Right renal cortex interstitium (tissue), 3 donors: ENCODE results near the gene PGGHG. TPM values are rescaled to one million over a fixed set of nuclear protein-coding genes. Genes with fewer than 3 reads are reported as not detected.
"Not testable (repeated sequence)": the region's sequence is repeated elsewhere in the genome, so short reads cannot be mapped to it uniquely, and the experiment has no call there.

ENCODE experiments used
- DNase-seq, 3 donors: peaks; one replicate each; pipeline ENCODE4 v3.0.0-alpha.2; 2013; ENCODE audit warnings: low read depth in 3 of 3, low spot score in 2 of 3
- polyA plus RNA-seq, 3 donors: library from polyadenylated mRNA; unstranded; fragments of 120-200 nt; gene quantifications; one replicate each; pipeline ENCODE4 v1.2.1, GENCODE V29; 2013; ENCODE audit not compliant: insufficient read length in 3 of 3

PGGHG gene
- polyA plus RNA-seq, 3 donors: 9.1 to 19.2 (median 11.4) TPM

DNA sequence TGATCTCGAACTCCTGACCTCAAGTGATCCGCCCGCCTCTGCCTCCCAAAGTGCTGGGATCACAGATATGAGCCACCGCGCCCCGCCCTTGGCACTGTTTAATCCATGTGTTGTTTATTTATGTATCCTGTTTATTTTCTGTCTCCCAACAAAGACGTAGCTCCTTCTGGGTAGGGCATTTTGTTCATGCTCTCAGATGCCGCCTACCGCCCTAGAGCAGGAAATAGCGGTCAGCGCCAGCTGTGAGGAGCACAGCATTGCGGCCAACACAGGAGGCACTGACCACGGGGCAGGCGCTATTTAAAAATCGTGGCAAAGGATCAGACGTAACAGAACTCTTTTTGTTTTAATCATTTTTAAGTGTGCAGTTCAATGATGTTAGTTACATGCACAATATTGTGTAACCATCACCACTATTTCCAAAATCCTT, 20.2 kb upstream of the PGGHG start:
- not testable (repeated sequence) for DNase-seq

DNA sequence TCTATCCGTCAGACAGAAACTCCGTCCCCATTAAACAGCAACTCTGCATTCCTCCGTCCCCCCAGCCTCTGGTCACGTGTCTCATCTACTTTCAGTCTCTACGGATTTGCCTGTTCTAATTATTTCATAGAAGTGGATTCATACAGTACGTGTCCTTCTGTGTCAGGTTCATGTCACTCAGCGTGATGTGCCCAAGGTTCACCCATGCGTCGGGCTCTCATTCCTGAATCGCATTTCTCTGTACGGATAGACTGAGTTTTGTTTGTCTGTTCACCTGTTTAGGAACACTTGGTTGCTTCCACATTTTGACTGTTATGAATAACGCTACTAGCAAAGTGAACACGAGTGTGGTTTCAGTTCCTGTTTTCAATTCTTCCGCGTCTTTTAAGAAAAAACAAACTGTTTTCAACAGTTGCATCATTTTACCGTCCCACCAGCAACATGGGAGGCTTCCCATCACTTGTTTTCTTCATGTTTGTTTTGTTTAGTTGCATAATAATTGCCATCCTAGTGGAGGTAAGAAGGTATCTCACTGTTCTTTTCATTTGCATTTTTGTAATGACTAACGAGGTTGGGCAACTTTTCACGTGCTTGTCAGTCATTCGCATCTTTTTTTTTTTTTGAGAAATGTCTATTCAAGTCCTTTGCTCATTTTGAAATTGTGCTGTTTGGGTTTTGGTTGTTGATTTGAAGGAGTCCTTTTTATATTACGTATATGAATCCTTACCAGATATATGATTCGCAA, 19.6 kb upstream of the PGGHG start:
- DNase-seq: no peak

- DNase-seq: no peak
Measured at GRCh38 chr11:270451-271318, 18.2 kb upstream of the PGGHG start.

- DNase-seq: no peak
Measured at GRCh38 chr11:271319-271715, 17.6 kb upstream of the PGGHG start.

- DNase-seq: no peak
Measured at GRCh38 chr11:272195-272930, 16.6 kb upstream of the PGGHG start.

DNA sequence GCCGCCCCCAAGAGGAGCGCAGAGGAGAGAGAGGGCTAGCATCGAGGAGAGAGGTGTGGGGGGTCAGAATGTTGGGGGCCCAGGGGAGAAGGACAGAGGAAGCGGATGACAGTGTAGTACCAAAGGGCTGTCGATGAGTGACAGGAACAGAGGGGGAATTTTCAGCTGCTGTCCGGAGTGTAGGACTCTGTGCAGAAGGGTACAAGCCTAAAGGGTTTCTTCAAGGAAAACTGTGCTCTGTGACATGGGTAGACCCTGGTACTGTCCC, 16.1 kb upstream of the PGGHG start:
- no peak for DNase-seq

DNA sequence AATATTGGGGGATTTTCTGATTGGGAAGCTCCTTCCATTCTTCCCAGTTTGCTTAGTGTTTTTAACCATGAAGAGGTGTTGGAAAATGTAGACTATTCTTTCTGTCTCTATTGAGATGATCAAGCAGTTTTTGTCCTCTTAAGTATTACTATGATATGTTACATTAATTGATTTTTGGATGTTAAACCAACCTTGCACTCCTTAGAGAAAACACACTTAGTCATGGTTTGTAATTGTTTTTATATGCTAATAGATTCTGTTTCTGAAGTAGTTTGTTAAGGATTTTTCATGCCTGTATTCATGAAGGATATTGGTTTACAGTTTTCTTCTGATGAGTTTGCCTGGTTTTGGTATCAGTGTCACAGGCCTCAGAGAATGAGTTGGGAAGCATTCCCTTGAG, 12.7 kb upstream of the PGGHG start:
- no peak for DNase-seq

- no peak for DNase-seq
Measured at GRCh38 chr11:278001-278951, 10.7 kb upstream of the PGGHG start, which contains the start of gene NLRP6. Gene NLRP6 (plus strand): TSS chr11:278407. CDS start chr11:278570, 163 bp downstream.

DNA sequence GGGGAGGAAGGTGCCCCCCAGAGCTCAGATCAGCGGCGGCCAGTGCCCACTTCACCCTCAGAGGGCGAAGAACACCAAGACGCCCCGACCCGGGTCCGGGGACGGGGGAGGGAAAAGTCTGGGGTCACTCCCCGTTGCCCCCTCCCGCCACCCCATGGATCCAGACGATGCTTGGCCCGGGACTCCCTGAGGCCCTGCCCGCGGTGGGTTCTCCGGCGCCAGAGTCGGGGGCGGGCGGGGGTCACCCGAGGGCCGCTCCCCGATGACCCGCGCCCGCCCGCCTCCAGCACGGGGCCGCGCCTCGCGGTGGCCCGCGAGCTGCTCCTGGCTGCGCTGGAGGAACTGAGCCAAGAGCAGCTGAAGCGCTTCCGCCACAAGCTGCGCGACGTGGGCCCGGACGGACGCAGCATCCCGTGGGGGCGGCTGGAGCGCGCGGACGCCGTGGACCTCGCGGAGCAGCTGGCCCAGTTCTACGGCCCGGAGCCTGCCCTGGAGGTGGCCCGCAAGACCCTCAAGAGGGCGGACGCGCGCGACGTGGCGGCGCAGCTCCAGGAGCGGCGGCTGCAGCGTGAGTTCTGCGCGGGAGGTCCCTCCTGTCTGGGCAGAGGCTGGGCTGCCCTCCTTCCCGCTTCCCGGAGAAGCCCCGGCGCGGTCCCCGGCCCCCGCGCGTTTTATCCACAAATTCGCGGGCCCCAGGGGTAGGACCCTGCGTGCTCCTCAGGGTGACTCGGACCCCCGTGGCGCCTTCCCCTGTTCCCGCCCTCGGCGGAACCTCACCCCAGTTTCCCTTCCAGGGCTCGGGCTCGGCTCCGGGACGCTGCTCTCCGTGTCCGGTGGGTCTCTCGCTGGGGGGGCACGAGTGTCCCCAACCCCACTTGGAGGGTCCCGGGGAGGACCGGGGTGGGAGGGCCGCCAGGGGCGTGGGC, 9.6 kb upstream of the PGGHG start:
- no peak for DNase-seq

DNA sequence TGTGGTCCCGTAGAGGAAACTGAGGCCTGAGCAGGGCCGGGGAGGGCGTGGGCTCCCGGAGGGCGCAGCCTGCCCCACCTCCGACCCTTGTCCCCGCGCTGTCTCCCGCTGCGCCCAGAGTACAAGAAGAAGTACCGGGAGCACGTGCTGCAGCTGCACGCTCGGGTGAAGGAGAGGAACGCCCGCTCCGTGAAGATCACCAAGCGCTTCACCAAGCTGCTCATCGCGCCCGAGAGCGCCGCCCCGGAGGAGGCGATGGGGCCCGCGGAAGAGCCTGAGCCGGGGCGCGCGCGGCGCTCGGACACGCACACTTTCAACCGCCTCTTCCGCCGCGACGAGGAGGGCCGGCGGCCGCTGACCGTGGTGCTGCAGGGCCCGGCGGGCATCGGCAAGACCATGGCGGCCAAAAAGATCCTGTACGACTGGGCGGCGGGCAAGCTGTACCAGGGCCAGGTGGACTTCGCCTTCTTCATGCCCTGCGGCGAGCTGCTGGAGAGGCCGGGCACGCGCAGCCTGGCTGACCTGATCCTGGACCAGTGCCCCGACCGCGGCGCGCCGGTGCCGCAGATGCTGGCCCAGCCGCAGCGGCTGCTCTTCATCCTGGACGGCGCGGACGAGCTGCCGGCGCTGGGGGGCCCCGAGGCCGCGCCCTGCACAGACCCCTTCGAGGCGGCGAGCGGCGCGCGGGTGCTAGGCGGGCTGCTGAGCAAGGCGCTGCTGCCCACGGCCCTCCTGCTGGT, 8.8 kb upstream of the PGGHG start:
- DNase-seq: no peak

DNA sequence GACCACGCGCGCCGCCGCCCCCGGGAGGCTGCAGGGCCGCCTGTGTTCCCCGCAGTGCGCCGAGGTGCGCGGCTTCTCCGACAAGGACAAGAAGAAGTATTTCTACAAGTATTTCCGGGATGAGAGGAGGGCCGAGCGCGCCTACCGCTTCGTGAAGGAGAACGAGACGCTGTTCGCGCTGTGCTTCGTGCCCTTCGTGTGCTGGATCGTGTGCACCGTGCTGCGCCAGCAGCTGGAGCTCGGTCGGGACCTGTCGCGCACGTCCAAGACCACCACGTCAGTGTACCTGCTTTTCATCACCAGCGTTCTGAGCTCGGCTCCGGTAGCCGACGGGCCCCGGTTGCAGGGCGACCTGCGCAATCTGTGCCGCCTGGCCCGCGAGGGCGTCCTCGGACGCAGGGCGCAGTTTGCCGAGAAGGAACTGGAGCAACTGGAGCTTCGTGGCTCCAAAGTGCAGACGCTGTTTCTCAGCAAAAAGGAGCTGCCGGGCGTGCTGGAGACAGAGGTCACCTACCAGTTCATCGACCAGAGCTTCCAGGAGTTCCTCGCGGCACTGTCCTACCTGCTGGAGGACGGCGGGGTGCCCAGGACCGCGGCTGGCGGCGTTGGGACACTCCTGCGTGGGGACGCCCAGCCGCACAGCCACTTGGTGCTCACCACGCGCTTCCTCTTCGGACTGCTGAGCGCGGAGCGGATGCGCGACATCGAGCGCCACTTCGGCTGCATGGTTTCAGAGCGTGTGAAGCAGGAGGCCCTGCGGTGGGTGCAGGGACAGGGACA, 8.0 kb upstream of the PGGHG start:
- DNase-seq: no peak

DNA sequence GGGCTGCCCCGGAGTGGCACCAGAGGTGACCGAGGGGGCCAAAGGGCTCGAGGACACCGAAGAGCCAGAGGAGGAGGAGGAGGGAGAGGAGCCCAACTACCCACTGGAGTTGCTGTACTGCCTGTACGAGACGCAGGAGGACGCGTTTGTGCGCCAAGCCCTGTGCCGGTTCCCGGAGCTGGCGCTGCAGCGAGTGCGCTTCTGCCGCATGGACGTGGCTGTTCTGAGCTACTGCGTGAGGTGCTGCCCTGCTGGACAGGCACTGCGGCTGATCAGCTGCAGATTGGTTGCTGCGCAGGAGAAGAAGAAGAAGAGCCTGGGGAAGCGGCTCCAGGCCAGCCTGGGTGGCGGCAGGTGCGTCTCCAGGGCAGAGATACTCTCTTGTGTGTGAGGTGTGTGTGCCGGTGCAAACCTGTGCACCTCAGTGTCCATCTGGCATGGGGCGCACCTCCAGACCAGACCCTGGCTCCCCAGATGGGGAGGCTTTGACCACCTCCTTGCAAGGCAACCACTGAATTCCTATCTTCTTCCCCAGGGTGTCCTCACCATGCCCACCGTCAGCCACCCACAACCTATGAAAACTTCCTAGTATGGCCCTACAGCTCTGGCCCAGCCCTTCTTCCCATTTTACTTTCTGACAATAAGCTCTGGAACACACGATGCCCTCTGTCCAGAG, 7.3 kb upstream of the PGGHG start:
- no peak for DNase-seq

GRCh38 chr11:282171-282570, 6.8 kb upstream of the PGGHG start:
- no peak for DNase-seq

- no peak for DNase-seq
Measured at GRCh38 chr11:282630-283360, 6.1 kb upstream of the PGGHG start.

DNA sequence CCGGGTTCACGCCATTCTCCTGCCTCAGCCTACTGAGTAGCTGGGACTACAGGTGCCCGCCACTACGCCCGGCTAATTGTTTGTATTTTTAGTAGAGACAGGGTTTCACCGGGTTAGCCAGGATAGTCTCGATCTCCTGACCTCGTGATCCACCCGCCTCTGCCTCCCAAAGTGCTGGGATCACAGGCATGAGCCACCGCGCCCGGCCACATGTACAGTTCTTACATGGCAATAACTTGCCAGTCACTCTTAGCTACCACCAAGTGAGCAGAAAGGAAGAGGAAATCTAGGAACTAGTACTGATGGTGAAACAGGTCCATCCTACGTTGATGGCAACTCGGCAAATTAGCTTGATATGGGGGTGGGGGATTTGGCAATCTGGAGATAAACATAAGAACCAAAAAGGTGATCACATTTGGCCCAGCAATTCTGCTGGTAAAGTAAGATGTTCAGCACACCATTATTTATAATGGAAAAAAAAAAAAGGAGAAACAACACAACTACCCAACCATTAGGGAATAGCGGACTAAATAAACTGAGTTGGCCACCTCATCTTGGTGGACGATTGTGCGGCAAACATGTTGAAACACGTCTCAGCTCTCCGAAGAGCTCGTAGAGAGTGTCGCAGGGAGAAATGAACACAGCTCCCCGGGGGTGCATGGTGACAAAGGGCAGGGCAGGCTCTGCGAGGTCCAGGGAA, 5.4 kb upstream of the PGGHG start:
- no peak for DNase-seq
